H9 (cell line): ENCODE measurements around the gene ANP32B. TPM values are rescaled to one million over a fixed set of nuclear protein-coding genes. Genes with fewer than 3 reads are reported as not detected.

ENCODE experiments used
- DNase-seq: peaks from one replicate; pipeline ENCODE4 v3.0.0-alpha.2; 2017
- H2AFZ ChIP-seq: one replicate; pipeline ENCODE4 v1.6.1; 2013; ENCODE audit warnings: mild to moderate bottlenecking, low read length, control low read depth, moderate library complexity
- H2AK5ac ChIP-seq: 2 replicates; pipeline ENCODE4 v1.6.1; 2013; ENCODE audit warnings: low read length, control low read depth, mixed read lengths; ENCODE audit not compliant: insufficient read length
- H2BK120ac ChIP-seq: one replicate; pipeline ENCODE4 v1.6.1; 2013; ENCODE audit warnings: low read depth, mild to moderate bottlenecking, low read length, control low read depth, inconsistent platforms; ENCODE audit not compliant: poor library complexity, severe bottlenecking
- H2BK12ac ChIP-seq: 2 replicates; pipeline ENCODE4 v1.6.1; 2013; ENCODE audit warnings: low read length, control low read depth, mixed read lengths, low read depth; ENCODE audit not compliant: insufficient read length
- H2BK15ac ChIP-seq: 2 replicates; pipeline ENCODE4 v1.6.1; 2013; ENCODE audit warnings: low read depth, low read length, control low read depth
- H2BK20ac ChIP-seq: one replicate; pipeline ENCODE4 v1.6.1; 2013; ENCODE audit warnings: low read depth, mild to moderate bottlenecking, low read length, control low read depth, inconsistent platforms; ENCODE audit not compliant: poor library complexity, severe bottlenecking
- H2BK5ac ChIP-seq: 2 replicates; pipeline ENCODE4 v1.6.1; 2013; ENCODE audit warnings: low read length, control low read depth, mixed read lengths; ENCODE audit not compliant: insufficient read length
- H3K14ac ChIP-seq: 2 replicates; pipeline ENCODE4 v1.6.1; 2013; ENCODE audit warnings: low read length, control low read depth; ENCODE audit not compliant: insufficient read depth
- H3K18ac ChIP-seq: 2 replicates; pipeline ENCODE4 v1.6.1; 2013; ENCODE audit warnings: low read depth, mild to moderate bottlenecking, mixed read lengths, low read length, control low read depth; ENCODE audit not compliant: insufficient read length
- H3K23ac ChIP-seq: 2 replicates; pipeline ENCODE4 v1.6.1; 2013; ENCODE audit warnings: low read length, control low read depth, mixed read lengths, low read depth; ENCODE audit not compliant: insufficient read length
- H3K23me2 ChIP-seq: 2 replicates; pipeline ENCODE4 v1.6.1; 2013; ENCODE audit warnings: low read depth, mild to moderate bottlenecking, mixed read lengths, low read length, control low read depth; ENCODE audit not compliant: insufficient read length, poor library complexity, severe bottlenecking
- H3K27ac ChIP-seq: 2 replicates; pipeline ENCODE4 v1.5.1; 2013; ENCODE audit warnings: low read length, control low read depth, mixed read lengths, low read depth; ENCODE audit not compliant: insufficient read length
- H3K27me3 ChIP-seq: 2 replicates; pipeline ENCODE4 v1.6.1; 2013; ENCODE audit warnings: low read length, control low read depth, inconsistent platforms; ENCODE audit not compliant: insufficient read depth
- H3K4ac ChIP-seq: 2 replicates; pipeline ENCODE4 v1.6.1; 2013; ENCODE audit warnings: low read depth, mild to moderate bottlenecking, control low read depth, inconsistent platforms, low read length, moderate library complexity
- H3K4me1 ChIP-seq: 2 replicates; pipeline ENCODE4 v1.6.1; 2013; ENCODE audit warnings: low read length, control low read depth, inconsistent platforms; ENCODE audit not compliant: insufficient read depth
- H3K4me2 ChIP-seq: 2 replicates; pipeline ENCODE4 v1.6.1; 2013; ENCODE audit warnings: low read length, control low read depth, mixed read lengths; ENCODE audit not compliant: insufficient read length, insufficient read depth
- H3K56ac ChIP-seq: 2 replicates; pipeline ENCODE4 v1.6.1; 2013; ENCODE audit warnings: low read depth, mild to moderate bottlenecking, mixed read lengths, low read length, control low read depth; ENCODE audit not compliant: insufficient read length
- H3K79me1 ChIP-seq: 2 replicates; pipeline ENCODE4 v1.6.1; 2013; ENCODE audit warnings: low read depth, mild to moderate bottlenecking, moderate library complexity, low read length, control low read depth, inconsistent platforms; ENCODE audit not compliant: insufficient read depth, poor library complexity, severe bottlenecking
- H3K79me2 ChIP-seq: 2 replicates; pipeline ENCODE4 v1.6.1; 2013; ENCODE audit warnings: low read length, control low read depth, inconsistent platforms; ENCODE audit not compliant: insufficient read depth
- H3K9ac ChIP-seq: 2 replicates; pipeline ENCODE4 v1.6.1; 2013; ENCODE audit warnings: low read length, control low read depth, mixed read lengths; ENCODE audit not compliant: insufficient read length; ENCODE audit errors: extremely low read depth
- H3K9me3 ChIP-seq: one replicate; pipeline ENCODE4 v1.6.1; 2013; ENCODE audit warnings: low read depth, low read length, inconsistent platforms; ENCODE audit not compliant: control insufficient read depth
- H3T11ph ChIP-seq: one replicate; pipeline ENCODE4 v1.6.1; 2013; ENCODE audit warnings: mild to moderate bottlenecking, low read length, control low read depth, inconsistent platforms
- H4K20me1 ChIP-seq: one replicate; pipeline ENCODE4 v1.6.1; 2013; ENCODE audit not compliant: control insufficient read depth, insufficient read length, insufficient read depth
- H4K5ac ChIP-seq: 2 replicates; pipeline ENCODE4 v1.6.1; 2013; ENCODE audit warnings: low read depth, mild to moderate bottlenecking, mixed read lengths, low read length, control low read depth; ENCODE audit not compliant: insufficient read length
- H4K8ac ChIP-seq: replicated peaks from 2 replicates; pipeline ENCODE4 v1.6.1; 2013; ENCODE audit warnings: low read length, control low read depth, mixed read lengths, low read depth; ENCODE audit not compliant: insufficient read length
- H4K91ac ChIP-seq: 2 replicates; pipeline ENCODE4 v1.6.1; 2013; ENCODE audit warnings: low read depth, mild to moderate bottlenecking, moderate library complexity, mixed read lengths, low read length, control low read depth; ENCODE audit not compliant: insufficient read length
- H3K27ac Mint-ChIP-seq, 3 experiments: 2 replicates in 2 of 3; 3 replicates in 1 of 3; pipeline ENCODE4 v1.8.0; 2020 to 2021; ENCODE audit warnings: mixed read lengths in 3 of 3, mild to moderate bottlenecking in 1 of 3, moderate library complexity in 1 of 3
- H3K27me3 Mint-ChIP-seq: 2 replicates; pipeline ENCODE4 v1.8.0; 2021; ENCODE audit warnings: low read depth, mild to moderate bottlenecking, moderate library complexity, mixed read lengths
- H3K36me3 Mint-ChIP-seq, 3 experiments: 2 replicates in 2 of 3; 3 replicates in 1 of 3; pipeline ENCODE4 v1.8.0; 2020 to 2021; ENCODE audit warnings: low read depth in 3 of 3, mixed read lengths in 3 of 3; ENCODE audit not compliant: insufficient read depth in 1 of 3
- H3K4me1 Mint-ChIP-seq, 2 experiments: 2 replicates each; pipeline ENCODE4 v1.8.0; 2020; ENCODE audit warnings: mixed read lengths in 2 of 2
- H3K4me3 Mint-ChIP-seq, 2 experiments: 2 replicates in 1 of 2; 3 replicates in 1 of 2; pipeline ENCODE4 v1.8.0; 2020 to 2021; ENCODE audit warnings: mild to moderate bottlenecking in 2 of 2, mixed read lengths in 2 of 2, moderate library complexity in 1 of 2
- H3K9me3 Mint-ChIP-seq, 2 experiments: 2 replicates in 1 of 2; 3 replicates in 1 of 2; pipeline ENCODE4 v1.8.0; 2020; ENCODE audit warnings: mild to moderate bottlenecking in 2 of 2, mixed read lengths in 2 of 2, moderate library complexity in 1 of 2
- WGBS: extraction: QIAGEN DNeasy Blood & Tissue Kit; methylation state at CpG from one replicate; pipeline ENCODE4 v1.1.7; 2013; ENCODE audit warnings: missing lambda C conversion rate, low lambda C conversion rate, mixed read lengths; ENCODE audit not compliant: insufficient read length; ENCODE audit errors: extremely low coverage; 5-methylcytosine and 5-hydroxymethylcytosine counted together
- total RNA-seq: library from RNA; stranded (reverse); gene quantifications from 2 replicates; pipeline ENCODE4 v1.2.1, GENCODE V29; 2021
- TF ChIP-seq, protein P1 (sequence below): fragments of 200-600 bp; sonication (generic); conservative IDR thresholded peaks from 3 replicates; pipeline ENCODE4 v1.8.0; 2021; ENCODE audit warnings: antibody characterized with exemption, mild to moderate bottlenecking

Gene ANP32B
- total RNA-seq, 1 experiment from 2014 or later: 91.6 TPM

GRCh38 chr9:98002808-98003207 lies 19.7 kb downstream of the ANP32B start:
- no peak overlapping the region for H3K4me2 ChIP-seq
- H3K79me1 ChIP-seq: peaks cover 2% of the 10 kb centered on the region
- H3K27ac Mint-ChIP-seq: no peak overlapping the region
- no peak overlapping the region for H3K4me3 Mint-ChIP-seq
- TF ChIP-seq, protein P1, sequence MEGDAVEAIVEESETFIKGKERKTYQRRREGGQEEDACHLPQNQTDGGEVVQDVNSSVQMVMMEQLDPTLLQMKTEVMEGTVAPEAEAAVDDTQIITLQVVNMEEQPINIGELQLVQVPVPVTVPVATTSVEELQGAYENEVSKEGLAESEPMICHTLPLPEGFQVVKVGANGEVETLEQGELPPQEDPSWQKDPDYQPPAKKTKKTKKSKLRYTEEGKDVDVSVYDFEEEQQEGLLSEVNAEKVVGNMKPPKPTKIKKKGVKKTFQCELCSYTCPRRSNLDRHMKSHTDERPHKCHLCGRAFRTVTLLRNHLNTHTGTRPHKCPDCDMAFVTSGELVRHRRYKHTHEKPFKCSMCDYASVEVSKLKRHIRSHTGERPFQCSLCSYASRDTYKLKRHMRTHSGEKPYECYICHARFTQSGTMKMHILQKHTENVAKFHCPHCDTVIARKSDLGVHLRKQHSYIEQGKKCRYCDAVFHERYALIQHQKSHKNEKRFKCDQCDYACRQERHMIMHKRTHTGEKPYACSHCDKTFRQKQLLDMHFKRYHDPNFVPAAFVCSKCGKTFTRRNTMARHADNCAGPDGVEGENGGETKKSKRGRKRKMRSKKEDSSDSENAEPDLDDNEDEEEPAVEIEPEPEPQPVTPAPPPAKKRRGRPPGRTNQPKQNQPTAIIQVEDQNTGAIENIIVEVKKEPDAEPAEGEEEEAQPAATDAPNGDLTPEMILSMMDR: no peak
- no peak overlapping the region for H2BK15ac ChIP-seq
- H3K23ac ChIP-seq: no peak overlapping the region
- H3K18ac ChIP-seq: no peak overlapping the region
- H2BK120ac ChIP-seq: no peak overlapping the region
- no peaks in the 10 kb centered on the region for H3K23me2 ChIP-seq
- DNase-seq: no peak
- no peaks in the 10 kb centered on the region for H3K4me1 ChIP-seq
- no CpG with 5 or more reads among the region's 2 CpGs for WGBS
- H3T11ph ChIP-seq: no peak overlapping the region
- no peak overlapping the region for H2BK20ac ChIP-seq
- H3K14ac ChIP-seq: no peak overlapping the region
- no peaks in the 10 kb centered on the region for H3K27me3 Mint-ChIP-seq
- no peaks in the 10 kb centered on the region for H3K79me2 ChIP-seq
- no peaks in the 10 kb centered on the region for H3K27me3 ChIP-seq
- H3K4ac ChIP-seq: no peak overlapping the region
- H3K27ac ChIP-seq: no peak overlapping the region
- no peaks in the 10 kb centered on the region for H3K9me3 ChIP-seq
- H3K9ac ChIP-seq: no peak overlapping the region
- no peak overlapping the region for H4K5ac ChIP-seq
- H3K56ac ChIP-seq: no peak overlapping the region
- H4K8ac ChIP-seq: no peak overlapping the region
- H2BK5ac ChIP-seq: no peak overlapping the region
- H2BK12ac ChIP-seq: no peak overlapping the region
- no peaks in the 10 kb centered on the region for H4K20me1 ChIP-seq
- no peaks in the 10 kb centered on the region for H3K9me3 Mint-ChIP-seq
- no peak overlapping the region for H2AK5ac ChIP-seq
- H4K91ac ChIP-seq: no peak overlapping the region
- H2AFZ ChIP-seq: no peak overlapping the region
- peaks cover 12 to 60% (median 33%) of the 10 kb centered on the region in 3 experiments; a peak in 6 of 7 replicates for H3K36me3 Mint-ChIP-seq
- no peaks in the 10 kb centered on the region for H3K4me1 Mint-ChIP-seq
